GM12878 (cell line): ENCODE measurements around the gene HSD17B1. TPM values are rescaled to one million over a fixed set of nuclear protein-coding genes. Genes with fewer than 3 reads are reported as not detected.

Source experiments
- ATAC-seq: fragments of 200-7000 bp; cut with Tn5 transposase; 3 replicates; pipeline ENCODE4 v1.9.1; 2020; ENCODE audit warnings: mild to moderate bottlenecking, moderate library complexity
- BruUV-seq: library from RNA; stranded (reverse); fragments of 400-500 nt; replicated peaks from 2 replicates; lab custom pipeline; 2021; lab: Mats Ljungman, UMichigan
- CTCF ChIA-PET: fragments of 300-600 bp; sonication (Branson Sonifier 250); formaldehyde crosslinking; extraction: SDS; loops from one replicate; lab custom pipeline; 2021; ENCODE audit warnings: inconsistent platforms; lab: Yijun Ruan, JAX
- POLR2A ChIA-PET: fragments of 350-600 bp; formaldehyde crosslinking; extraction: SDS; loops from one replicate; lab custom pipeline; 2021; ENCODE audit warnings: inconsistent platforms; lab: Charles Lee
- RAD21 ChIA-PET: fragments of 300-600 bp; sonication (Branson Sonifier 250); formaldehyde crosslinking; loops from one replicate; lab custom pipeline; 2023; ENCODE audit warnings: antibody characterized with exemption; ENCODE audit not compliant: unreplicated experiment; lab: Charles Lee
- SMC1A ChIA-PET: fragments of 300-600 bp; sonication (Branson Sonifier 250); formaldehyde crosslinking; loops from one replicate; lab custom pipeline; 2023; ENCODE audit not compliant: unreplicated experiment, uncharacterized antibody; lab: Charles Lee
- DNase-seq: peaks from one replicate; pipeline ENCODE4 v3.0.0-alpha.2; 2011; ENCODE audit warnings: low read depth, low spot score
- FAIRE-seq: peaks from 3 replicates; lab custom pipeline; 2011; peaks lifted over from hg19 to GRCh38; lab: Jason Lieb, UNC
- H2AFZ ChIP-seq: 2 replicates; pipeline ENCODE4 v1.6.0; 2011; ENCODE audit warnings: low read depth, low read length, control low read depth; ENCODE audit not compliant: control insufficient read depth
- H3K27ac ChIP-seq: 2 replicates; pipeline ENCODE4 v1.5.1; 2011; ENCODE audit warnings: control low read depth; ENCODE audit not compliant: control insufficient read depth, insufficient read depth
- H3K27me3 ChIP-seq, 2 experiments: replicated peaks in 1 of 2; 2 replicates each; pipeline versions ENCODE4 v1.6.0 to v1.6.1; 2011; ENCODE audit warnings: low read length in 1 of 2; ENCODE audit not compliant: control insufficient read depth in 2 of 2, insufficient read depth in 2 of 2
- H3K36me3 ChIP-seq, 2 experiments: 2 replicates each; pipeline ENCODE4 v1.5.1; 2011; ENCODE audit warnings: low read length in 1 of 2; ENCODE audit not compliant: control insufficient read depth in 2 of 2, insufficient read depth in 2 of 2
- H3K4me1 ChIP-seq: 2 replicates; pipeline ENCODE4 v1.6.1; 2011; ENCODE audit warnings: mild to moderate bottlenecking, low read length, moderate library complexity, mixed read lengths; ENCODE audit not compliant: control insufficient read depth, insufficient read depth
- H3K4me2 ChIP-seq: 2 replicates; pipeline ENCODE4 v1.6.0; 2011; ENCODE audit warnings: control low read depth; ENCODE audit not compliant: control insufficient read depth, insufficient read depth
- H3K4me3 ChIP-seq: fragments of 200-600 bp; sonication (generic); 2 replicates; pipeline ENCODE4 v1.5.1; 2016
- H3K79me2 ChIP-seq: 2 replicates; pipeline ENCODE4 v1.6.0; 2011; ENCODE audit warnings: low read length; ENCODE audit not compliant: control insufficient read depth, insufficient read depth
- H3K9ac ChIP-seq: 2 replicates; pipeline ENCODE4 v1.8.0; 2011; ENCODE audit warnings: low read length, control low read depth, mixed read lengths; ENCODE audit not compliant: control insufficient read depth, insufficient read depth
- H3K9me3 ChIP-seq: replicated peaks from 3 replicates; pipeline ENCODE4 v1.5.1; 2011; ENCODE audit warnings: mild to moderate bottlenecking, low read length; ENCODE audit not compliant: control insufficient read depth, insufficient read depth
- H4K20me1 ChIP-seq: 2 replicates; pipeline ENCODE4 v1.6.0; 2011; ENCODE audit not compliant: control insufficient read depth, insufficient read depth
- CBX5 ChIP-seq: sonication (generic); IDR thresholded peaks from 2 replicates; pipeline ENCODE4 v1.6.1; 2016; ENCODE audit warnings: low read depth, moderate library complexity, mild to moderate bottlenecking, inconsistent platforms
- EED ChIP-seq: sonication (generic); IDR thresholded peaks from 2 replicates; pipeline ENCODE4 v1.6.1; 2016; ENCODE audit warnings: antibody characterized with exemption, low read depth
- HCFC1 ChIP-seq: fragments of 150-350 bp; IDR thresholded peaks from 2 replicates; pipeline ENCODE4 v1.6.1; 2014; ENCODE audit warnings: low read length
- HDAC2 ChIP-seq: fragments of 200-600 bp; sonication (generic); IDR thresholded peaks from 2 replicates; pipeline ENCODE4 v1.6.1; 2017
- HDGF ChIP-seq: fragments of 450-650 bp; IDR thresholded peaks from 2 replicates; pipeline ENCODE4 v1.6.1; 2016; ENCODE audit warnings: antibody characterized with exemption
- IKZF1 ChIP-seq: fragments of 450-650 bp; conservative IDR thresholded peaks from 2 replicates; pipeline ENCODE4 v1.6.1; 2017; ENCODE audit warnings: antibody characterized with exemption, mild to moderate bottlenecking
- IRF4 ChIP-seq: IDR thresholded peaks from 2 replicates; pipeline ENCODE4 v1.6.1; 2011; ENCODE audit warnings: low read depth, low read length
- PAX8 ChIP-seq: fragments of 450-650 bp; IDR thresholded peaks from 2 replicates; pipeline ENCODE4 v1.6.1; 2017; ENCODE audit warnings: mild to moderate bottlenecking, moderate library complexity
- POU2F2 ChIP-seq: IDR thresholded peaks from 3 replicates; pipeline ENCODE4 v1.6.1; 2011; ENCODE audit warnings: low read depth, mild to moderate bottlenecking, low read length, borderline replicate concordance
- ZNF622 ChIP-seq: fragments of 450-650 bp; IDR thresholded peaks from 2 replicates; pipeline ENCODE4 v1.6.1; 2017; ENCODE audit warnings: mild to moderate bottlenecking, inconsistent platforms
- WGBS: methylation state at CpG from one replicate; pipeline ENCODE4 v1.1.6; 2016; ENCODE audit warnings: low lambda C conversion rate; ENCODE audit not compliant: insufficient replicate concordance, insufficient coverage; ENCODE audit errors: missing lambda C conversion rate; 5-methylcytosine and 5-hydroxymethylcytosine counted together
- in situ Hi-C: fragments of 300-500 bp; cut with MboI; formaldehyde crosslinking; loops from 9 replicates; pipeline ENCODE4 v1.14.3; 2018; ENCODE audit warnings: mixed read lengths
- intact Hi-C: fragments of 100-400 bp; cut with micrococcal nuclease; formaldehyde crosslinking; loops from one replicate; pipeline ENCODE4 v1.14.2; 2022; ENCODE audit not compliant: unreplicated experiment
- polyA plus RNA-seq, 11 experiments: library from polyadenylated mRNA; depleted of rRNA in 4 of 11; unstranded in 6 of 11; stranded (reverse) in 5 of 11; fragments of >200 nt; fragmentation: Nextera tagmentation in 4 of 11; fragmentation: Illumina TruSeq in 1 of 11; extraction: Ambion mirVana in 4 of 11; extraction: Trizol in 1 of 11; gene quantifications; 1 replicate in 1 of 11; 2 replicates in 10 of 11; pipeline versions ENCODE4 v1.2.1 to v1.2.3, GENCODE V29; 2011 to 2016; ENCODE audit warnings: inconsistent platforms in 2 of 11, missing spikeins in 2 of 11, low read depth in 1 of 11
- total RNA-seq, 4 experiments: library from RNA; depleted of rRNA in 3 of 4; stranded (reverse); fragments of >200 nt in 3 of 4; fragmentation: Illumina TruSeq in 1 of 4; extraction: Trizol in 1 of 4; gene quantifications; 2 replicates each; pipeline versions ENCODE4 v1.2.1 to v1.2.3, GENCODE V29; 2013 to 2021
- TF ChIP-seq, protein P1 (sequence below): IDR thresholded peaks from 2 replicates; pipeline ENCODE4 v1.6.1; 2011; ENCODE audit warnings: mild to moderate bottlenecking, low read depth, low read length, moderate library complexity; ENCODE audit not compliant: insufficient replicate concordance

Gene HSD17B1
- total and polyA plus RNA-seq, 10 of the 15 experiments (the other 5 are each of a cell fraction or from before 2014, with no cell fraction given), result 0.15 to 1.1 (median 0.42) TPM

- no peak for TF ChIP-seq PAX8
- no peak for TF ChIP-seq POU2F2
- TF ChIP-seq HDGF, result no peak
- TF ChIP-seq CBX5, result no peak
- no peak for TF ChIP-seq HDAC2
- TF ChIP-seq ZNF622, result no peak
- TF ChIP-seq, protein P1, sequence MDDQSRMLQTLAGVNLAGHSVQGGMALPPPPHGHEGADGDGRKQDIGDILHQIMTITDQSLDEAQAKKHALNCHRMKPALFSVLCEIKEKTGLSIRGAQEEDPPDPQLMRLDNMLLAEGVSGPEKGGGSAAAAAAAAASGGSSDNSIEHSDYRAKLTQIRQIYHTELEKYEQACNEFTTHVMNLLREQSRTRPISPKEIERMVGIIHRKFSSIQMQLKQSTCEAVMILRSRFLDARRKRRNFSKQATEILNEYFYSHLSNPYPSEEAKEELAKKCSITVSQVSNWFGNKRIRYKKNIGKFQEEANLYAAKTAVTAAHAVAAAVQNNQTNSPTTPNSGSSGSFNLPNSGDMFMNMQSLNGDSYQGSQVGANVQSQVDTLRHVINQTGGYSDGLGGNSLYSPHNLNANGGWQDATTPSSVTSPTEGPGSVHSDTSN, result no peak
These were observed 44.1 kb upstream of the HSD17B1 start (continued) for GRCh38 chr17:42508426-42509165.

DNA sequence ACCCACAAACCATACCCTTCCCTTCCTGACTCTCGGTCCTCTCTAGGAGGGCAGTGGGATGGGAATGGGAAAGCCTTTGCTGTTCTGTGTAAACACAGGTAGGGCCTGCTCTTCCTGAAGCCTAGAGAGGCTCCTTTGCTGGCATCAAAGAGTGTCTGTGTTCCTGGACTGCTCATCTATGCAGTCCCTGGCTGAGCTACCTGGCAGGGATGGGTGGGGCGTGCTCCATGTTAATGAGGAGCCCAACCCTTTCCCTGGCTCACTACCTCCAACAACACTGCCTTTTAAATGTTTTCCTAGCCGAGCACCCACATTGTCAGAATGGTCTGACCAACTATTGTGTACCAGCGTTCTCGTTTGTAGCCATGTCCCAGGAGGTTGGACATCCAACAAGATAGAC lies 43.3 kb upstream of the HSD17B1 start:
- ChIA-PET SMC1A (interaction anchor here (1.0 to 1.5 kb wide), 2 partner anchors 22 to 68 kb away, joined by 3 read pairs; no protein-coding TSS in a partner anchor), CTCF (interaction anchor here (0.6 to 1.5 kb wide), 4 partner anchors 32 to 107 kb away, joined by 3 to 6 read pairs (median 3); no protein-coding TSS in a partner anchor), RAD21 (no interaction called here), POLR2A (no interaction called here)
- FAIRE-seq, result no peak
- intact Hi-C loops (no loop called here), in situ Hi-C loops (no loop called here)
- Histone ChIP-seq H3K36me3 (peaks cover 16 to 20% of the 10 kb centered on the region in 2 experiments; a peak in 3 of 4 replicates), H3K4me3 (no peak overlapping the region), H3K9ac (no peak overlapping the region), H3K27ac (no peak overlapping the region), H3K27me3 (no peaks in the 10 kb centered on the region), H4K20me1 (no peaks in the 10 kb centered on the region), H3K79me2 (no peaks in the 10 kb centered on the region), H2AFZ (no peak overlapping the region), H3K9me3 (no peaks in the 10 kb centered on the region), H3K4me2 (no peak overlapping the region), H3K4me1 (peaks cover 9% of the 10 kb centered on the region)
- TF ChIP-seq EED (no peak), IKZF1 (no peak), IRF4 (no peak), HCFC1 (no peak)
- WGBS, result 91% methylated on average over 5 of the region's 5 CpGs
- no peak for DNase-seq
- no peak for ATAC-seq
- BruUV-seq, result no TSS peak
